Measurements from ENCODE around the gene JPT2. TPM values are rescaled to one million over a fixed set of nuclear protein-coding genes. Genes with fewer than 3 reads are reported as not detected.

The JPT2 gene
- total RNA-seq, 1 experiment from 2014 or later = 150 TPM

DNA sequence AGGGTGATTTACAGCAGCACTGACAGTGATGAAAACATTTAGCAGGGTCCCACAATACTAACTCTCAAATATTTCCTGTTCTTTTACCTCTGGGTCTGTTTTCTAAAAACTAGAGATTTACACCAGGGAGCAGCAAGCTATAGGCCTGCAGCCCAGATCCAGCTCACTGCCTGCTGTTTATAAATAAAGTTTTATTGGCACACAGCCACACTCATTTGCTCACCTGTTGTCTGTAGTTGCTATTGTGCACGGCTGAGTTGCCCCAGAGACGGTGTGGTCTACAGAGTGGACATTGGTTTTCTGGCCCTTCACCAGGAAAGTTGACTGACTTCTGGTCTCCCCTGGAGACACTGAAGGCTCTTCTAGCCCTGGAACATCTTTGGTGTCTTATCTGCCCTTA is 16.3 kb upstream of the JPT2 start:
- CTCF ChIA-PET = interaction anchor here (1.2 kb wide), 2 partner anchors 44 to 62 kb away, joined by 3 to 4 read pairs; no protein-coding TSS in a partner anchor
- Mint-ChIP-seq H3K4me1 (no peaks in the 10 kb centered on the region), H3K27ac (no peak overlapping the region)

GRCh38 chr16:1662543-1662942 is 15.5 kb upstream of the JPT2 start:
- Mint-ChIP-seq H3K27ac (no peak overlapping the region), H3K4me1 (no peaks in the 10 kb centered on the region), H3K9me3 (no peaks in the 10 kb centered on the region), H3K36me3 (peaks cover 49% of the 10 kb centered on the region), H3K27me3 (ENCODE audit: low read depth) (no peaks in the 10 kb centered on the region), H3K4me3 (no peak overlapping the region)
- ChIA-PET POLR2A (no interaction called here), CTCF (interaction anchor here (1.2 kb wide), 1 partner anchor 43 kb away, joined by 3 read pairs; no protein-coding TSS in a partner anchor)
- ATAC-seq (no peak), DNase-seq (ENCODE audit: low spot score) (no peak)
- no peak for TF ChIP-seq TEAD4 (CRISPR knock-in tag; IDR thresholded peaks at IDR 0.05)
- TF ChIP-seq OVOL2 (CRISPR knock-in tag; IDR thresholded peaks at IDR 0.05; ENCODE audit: borderline replicate concordance) = no peak
- TF ChIP-seq ZNF219 (CRISPR knock-in tag; IDR thresholded peaks at IDR 0.05; ENCODE audit: borderline replicate concordance) = no peak
- TF ChIP-seq, protein P1, sequence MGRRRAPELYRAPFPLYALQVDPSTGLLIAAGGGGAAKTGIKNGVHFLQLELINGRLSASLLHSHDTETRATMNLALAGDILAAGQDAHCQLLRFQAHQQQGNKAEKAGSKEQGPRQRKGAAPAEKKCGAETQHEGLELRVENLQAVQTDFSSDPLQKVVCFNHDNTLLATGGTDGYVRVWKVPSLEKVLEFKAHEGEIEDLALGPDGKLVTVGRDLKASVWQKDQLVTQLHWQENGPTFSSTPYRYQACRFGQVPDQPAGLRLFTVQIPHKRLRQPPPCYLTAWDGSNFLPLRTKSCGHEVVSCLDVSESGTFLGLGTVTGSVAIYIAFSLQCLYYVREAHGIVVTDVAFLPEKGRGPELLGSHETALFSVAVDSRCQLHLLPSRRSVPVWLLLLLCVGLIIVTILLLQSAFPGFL (CRISPR knock-in tag; IDR thresholded peaks at IDR 0.05; ENCODE audit: borderline replicate concordance) = no peak
- no peak for TF ChIP-seq TCF7 (CRISPR knock-in tag; IDR thresholded peaks at IDR 0.05; ENCODE audit: low read depth)
- no peak for TF ChIP-seq PRRX2 (CRISPR knock-in tag; IDR thresholded peaks at IDR 0.05)
- no peak for TF ChIP-seq NR3C1 (CRISPR knock-in tag; conservative IDR thresholded peaks at IDR 0.05; ENCODE audit: low read depth)
- TF ChIP-seq MXD4 (CRISPR knock-in tag; IDR thresholded peaks at IDR 0.05; ENCODE audit: borderline replicate concordance) = no peak
- TF ChIP-seq USF1 (CRISPR knock-in tag; IDR thresholded peaks at IDR 0.05) = no peak
- TF ChIP-seq ARID4B (CRISPR knock-in tag; IDR thresholded peaks at IDR 0.05; ENCODE audit: borderline replicate concordance) = no peak
- TF ChIP-seq, protein P2, sequence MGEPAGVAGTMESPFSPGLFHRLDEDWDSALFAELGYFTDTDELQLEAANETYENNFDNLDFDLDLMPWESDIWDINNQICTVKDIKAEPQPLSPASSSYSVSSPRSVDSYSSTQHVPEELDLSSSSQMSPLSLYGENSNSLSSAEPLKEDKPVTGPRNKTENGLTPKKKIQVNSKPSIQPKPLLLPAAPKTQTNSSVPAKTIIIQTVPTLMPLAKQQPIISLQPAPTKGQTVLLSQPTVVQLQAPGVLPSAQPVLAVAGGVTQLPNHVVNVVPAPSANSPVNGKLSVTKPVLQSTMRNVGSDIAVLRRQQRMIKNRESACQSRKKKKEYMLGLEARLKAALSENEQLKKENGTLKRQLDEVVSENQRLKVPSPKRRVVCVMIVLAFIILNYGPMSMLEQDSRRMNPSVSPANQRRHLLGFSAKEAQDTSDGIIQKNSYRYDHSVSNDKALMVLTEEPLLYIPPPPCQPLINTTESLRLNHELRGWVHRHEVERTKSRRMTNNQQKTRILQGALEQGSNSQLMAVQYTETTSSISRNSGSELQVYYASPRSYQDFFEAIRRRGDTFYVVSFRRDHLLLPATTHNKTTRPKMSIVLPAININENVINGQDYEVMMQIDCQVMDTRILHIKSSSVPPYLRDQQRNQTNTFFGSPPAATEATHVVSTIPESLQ (CRISPR knock-in tag; IDR thresholded peaks at IDR 0.05) = no peak
- TF ChIP-seq, protein P3, sequence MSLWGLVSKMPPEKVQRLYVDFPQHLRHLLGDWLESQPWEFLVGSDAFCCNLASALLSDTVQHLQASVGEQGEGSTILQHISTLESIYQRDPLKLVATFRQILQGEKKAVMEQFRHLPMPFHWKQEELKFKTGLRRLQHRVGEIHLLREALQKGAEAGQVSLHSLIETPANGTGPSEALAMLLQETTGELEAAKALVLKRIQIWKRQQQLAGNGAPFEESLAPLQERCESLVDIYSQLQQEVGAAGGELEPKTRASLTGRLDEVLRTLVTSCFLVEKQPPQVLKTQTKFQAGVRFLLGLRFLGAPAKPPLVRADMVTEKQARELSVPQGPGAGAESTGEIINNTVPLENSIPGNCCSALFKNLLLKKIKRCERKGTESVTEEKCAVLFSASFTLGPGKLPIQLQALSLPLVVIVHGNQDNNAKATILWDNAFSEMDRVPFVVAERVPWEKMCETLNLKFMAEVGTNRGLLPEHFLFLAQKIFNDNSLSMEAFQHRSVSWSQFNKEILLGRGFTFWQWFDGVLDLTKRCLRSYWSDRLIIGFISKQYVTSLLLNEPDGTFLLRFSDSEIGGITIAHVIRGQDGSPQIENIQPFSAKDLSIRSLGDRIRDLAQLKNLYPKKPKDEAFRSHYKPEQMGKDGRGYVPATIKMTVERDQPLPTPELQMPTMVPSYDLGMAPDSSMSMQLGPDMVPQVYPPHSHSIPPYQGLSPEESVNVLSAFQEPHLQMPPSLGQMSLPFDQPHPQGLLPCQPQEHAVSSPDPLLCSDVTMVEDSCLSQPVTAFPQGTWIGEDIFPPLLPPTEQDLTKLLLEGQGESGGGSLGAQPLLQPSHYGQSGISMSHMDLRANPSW (CRISPR knock-in tag; conservative IDR thresholded peaks at IDR 0.05; ENCODE audit: low read depth) = no peak

More for the DNA sequence above, 16.3 kb upstream of the JPT2 start:
- no peak for TF ChIP-seq MYBL2 (CRISPR knock-in tag; IDR thresholded peaks at IDR 0.05)
- no peak for TF ChIP-seq USF2 (CRISPR knock-in tag; IDR thresholded peaks at IDR 0.05)
- TF ChIP-seq ESRRA (CRISPR knock-in tag; IDR thresholded peaks at IDR 0.05; ENCODE audit: borderline replicate concordance) = no peak
- TF ChIP-seq, protein P4, sequence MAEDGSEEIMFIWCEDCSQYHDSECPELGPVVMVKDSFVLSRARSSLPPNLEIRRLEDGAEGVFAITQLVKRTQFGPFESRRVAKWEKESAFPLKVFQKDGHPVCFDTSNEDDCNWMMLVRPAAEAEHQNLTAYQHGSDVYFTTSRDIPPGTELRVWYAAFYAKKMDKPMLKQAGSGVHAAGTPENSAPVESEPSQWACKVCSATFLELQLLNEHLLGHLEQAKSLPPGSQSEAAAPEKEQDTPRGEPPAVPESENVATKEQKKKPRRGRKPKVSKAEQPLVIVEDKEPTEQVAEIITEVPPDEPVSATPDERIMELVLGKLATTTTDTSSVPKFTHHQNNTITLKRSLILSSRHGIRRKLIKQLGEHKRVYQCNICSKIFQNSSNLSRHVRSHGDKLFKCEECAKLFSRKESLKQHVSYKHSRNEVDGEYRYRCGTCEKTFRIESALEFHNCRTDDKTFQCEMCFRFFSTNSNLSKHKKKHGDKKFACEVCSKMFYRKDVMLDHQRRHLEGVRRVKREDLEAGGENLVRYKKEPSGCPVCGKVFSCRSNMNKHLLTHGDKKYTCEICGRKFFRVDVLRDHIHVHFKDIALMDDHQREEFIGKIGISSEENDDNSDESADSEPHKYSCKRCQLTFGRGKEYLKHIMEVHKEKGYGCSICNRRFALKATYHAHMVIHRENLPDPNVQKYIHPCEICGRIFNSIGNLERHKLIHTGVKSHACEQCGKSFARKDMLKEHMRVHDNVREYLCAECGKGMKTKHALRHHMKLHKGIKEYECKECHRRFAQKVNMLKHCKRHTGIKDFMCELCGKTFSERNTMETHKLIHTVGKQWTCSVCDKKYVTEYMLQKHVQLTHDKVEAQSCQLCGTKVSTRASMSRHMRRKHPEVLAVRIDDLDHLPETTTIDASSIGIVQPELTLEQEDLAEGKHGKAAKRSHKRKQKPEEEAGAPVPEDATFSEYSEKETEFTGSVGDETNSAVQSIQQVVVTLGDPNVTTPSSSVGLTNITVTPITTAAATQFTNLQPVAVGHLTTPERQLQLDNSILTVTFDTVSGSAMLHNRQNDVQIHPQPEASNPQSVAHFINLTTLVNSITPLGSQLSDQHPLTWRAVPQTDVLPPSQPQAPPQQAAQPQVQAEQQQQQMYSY (CRISPR knock-in tag; IDR thresholded peaks at IDR 0.05) = no peak
- TF ChIP-seq TP53 (CRISPR knock-in tag; IDR thresholded peaks at IDR 0.05) = no peak
- no peak for TF ChIP-seq NR2C2 (CRISPR knock-in tag; IDR thresholded peaks at IDR 0.05)
- no peak for TF ChIP-seq ZNF219 (CRISPR knock-in tag; IDR thresholded peaks at IDR 0.05; ENCODE audit: borderline replicate concordance)
- TF ChIP-seq ZNF396 (CRISPR knock-in tag; IDR thresholded peaks at IDR 0.05; ENCODE audit: borderline replicate concordance) = no peak
- no peak for TF ChIP-seq JUN (CRISPR knock-in tag; IDR thresholded peaks at IDR 0.05)
- no peaks in the 10 kb centered on the region for H3K27me3 Mint-ChIP-seq (ENCODE audit: low read depth)
- no peak for ATAC-seq
- no peak overlapping the region for H3K4me3 Mint-ChIP-seq
- H3K9me3 Mint-ChIP-seq = no peaks in the 10 kb centered on the region
- H3K36me3 Mint-ChIP-seq = peaks cover 44% of the 10 kb centered on the region
- DNase-seq (ENCODE audit: low spot score) = no peak
- POLR2A ChIA-PET = no interaction called here

Data from WTC11 (cell line).